Activated effector memory CD4-positive, alpha-beta T cell treated with Interleukin-2 at 50 U/mL for 16 hours (primary cell): ENCODE data around the gene C20orf144.

Source experiments
- DNase-seq: peaks from one replicate; pipeline ENCODE4 v3.0.0-alpha.2; 2020

The C20orf144 gene

GRCh38 chr20:33666293-33667244, 4.4 kb downstream of the C20orf144 start, which contains the start of gene ACTL10:
ACTL10 (plus strand) TSS chr20:33666943; CDS start chr20:33667498, 555 bp downstream.
- peak; percentile 72 for DNase-seq

GRCh38 chr20:33667245-33667675, 5.1 kb downstream of the C20orf144 start:
- peak; percentile 23 for DNase-seq

GRCh38 chr20:33667676-33668465, 5.7 kb downstream of the C20orf144 start:
- DNase-seq, result peak; percentile 72

- no peak for DNase-seq
Measured at GRCh38 chr20:33668466-33669155, 6.5 kb downstream of the C20orf144 start.

GRCh38 chr20:33669224-33669623, 7.1 kb downstream of the C20orf144 start:
- DNase-seq, result no peak

- DNase-seq, result no peak
Measured at GRCh38 chr20:33669873-33670640, 7.9 kb downstream of the C20orf144 start.

- no peak for DNase-seq
Measured at GRCh38 chr20:33670715-33671499, 8.8 kb downstream of the C20orf144 start.

GRCh38 chr20:33671573-33672288, 9.6 kb downstream of the C20orf144 start:
- no peak for DNase-seq

GRCh38 chr20:33672426-33673113, 10.4 kb downstream of the C20orf144 start:
- DNase-seq, result no peak

GRCh38 chr20:33673114-33673409, 10.9 kb downstream of the C20orf144 start:
- DNase-seq, result no peak

- no peak for DNase-seq
Measured at GRCh38 chr20:33673410-33674293, 11.5 kb downstream of the C20orf144 start.

- peak; percentile 52 for DNase-seq
Measured at GRCh38 chr20:33674294-33675135, 12.4 kb downstream of the C20orf144 start, which contains the start of gene NECAB3. NECAB3 (minus strand) TSS chr20:33674428; CDS start chr20:33674352, 76 bp downstream.

- no peak for DNase-seq
Measured at GRCh38 chr20:33675136-33675959, 13.2 kb downstream of the C20orf144 start.

GRCh38 chr20:33676121-33676520, 14.0 kb downstream of the C20orf144 start:
- DNase-seq, result no peak

- no peak for DNase-seq
Measured at GRCh38 chr20:33676652-33677645, 14.8 kb downstream of the C20orf144 start.
